ENCODE results near the gene JRKL. TPM values are rescaled to one million over a fixed set of nuclear protein-coding genes. Genes with fewer than 3 reads are reported as not detected.
A peak's percentile ranks its signal among the peaks of the same experiment; 100 is the strongest.
"Not testable (repeated sequence)": the region's sequence is repeated elsewhere in the genome, so short reads cannot be mapped to it uniquely, and the experiment has no call there.

Gene JRKL
- total and polyA plus RNA-seq, 2 of the 8 experiments (the other 6 are each of a cell fraction or from before 2014, with no cell fraction given), result 1.4 to 4.9 TPM

DNA sequence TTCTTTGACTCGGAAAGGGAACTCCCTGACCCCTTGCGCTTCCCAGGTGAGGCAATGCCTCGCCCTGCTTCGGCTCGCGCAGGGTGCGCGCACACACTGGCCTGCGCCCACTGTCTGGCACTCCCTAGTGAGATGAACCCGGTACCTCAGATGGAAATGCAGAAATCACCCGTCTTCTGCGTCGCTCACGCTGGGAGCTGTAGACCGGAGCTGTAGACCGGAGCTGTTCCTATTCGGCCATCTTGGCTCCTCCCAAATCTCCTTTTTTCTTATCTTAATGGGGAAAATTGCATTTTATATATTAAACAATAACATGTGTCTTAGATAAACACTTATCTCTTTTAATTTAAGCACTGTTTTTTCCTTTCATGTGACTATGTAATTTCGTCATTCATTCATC, 21.6 kb downstream of the JRKL start:
- H3K4me1 ChIP-seq (replicated peaks in 1 of 4; ENCODE audit: control insufficient read depth in 3 of 4, insufficient read depth in 4 of 4, low read length in 3 of 4); H3K4ac ChIP-seq (replicated peaks; ENCODE audit: insufficient read length, low read depth, low read length); H3K56ac ChIP-seq (replicated peaks; ENCODE audit: insufficient read length, low read depth, low read length); CTCF ChIA-PET (ENCODE audit: partially characterized antibody); H4K91ac ChIP-seq (replicated peaks; ENCODE audit: insufficient read length, low read length); H3K79me2 ChIP-seq (ENCODE audit: control insufficient read depth in 1 of 2, insufficient read depth in 2 of 2, low read length in 2 of 2); H3K23me2 ChIP-seq (ENCODE audit: low read depth, low read length); H2BK12ac ChIP-seq (ENCODE audit: low read depth, low read length); H3K27me3 ChIP-seq (replicated peaks in 1 of 4; ENCODE audit: control insufficient read depth in 3 of 4, extremely low read depth in 1 of 4, insufficient read depth in 3 of 4, low read length in 3 of 4); H3K18ac ChIP-seq (ENCODE audit: extremely low read depth, low read length); H3K36me3 ChIP-seq (ENCODE audit: control insufficient read depth in 2 of 4, insufficient read depth in 4 of 4, low read length in 3 of 4); H3K9me3 ChIP-seq (ENCODE audit: insufficient read depth in 2 of 2, low read depth in 1 of 2, low read length in 1 of 2); H4K8ac ChIP-seq (ENCODE audit: extremely low read depth, insufficient read depth, low read length); H2AK5ac ChIP-seq (ENCODE audit: low read depth, low read length); H3K14ac ChIP-seq (ENCODE audit: insufficient read length); H2BK20ac ChIP-seq (ENCODE audit: low read length); H2BK120ac ChIP-seq (replicated peaks; ENCODE audit: low read depth, low read length); H3K23ac ChIP-seq (ENCODE audit: insufficient read length); H3K27ac ChIP-seq (ENCODE audit: low read depth, low read length); FAIRE-seq; H2AFZ ChIP-seq (ENCODE audit: low read length); DNase-seq (ENCODE audit: low read depth in 1 of 2, low spot score in 2 of 2); H4K5ac ChIP-seq (ENCODE audit: insufficient read length, low read depth, low read length); H4K20me1 ChIP-seq (replicated peaks in 1 of 2; ENCODE audit: control insufficient read depth in 1 of 2, insufficient read depth in 2 of 2, low read length in 2 of 2); H2BK15ac ChIP-seq (ENCODE audit: low read length); H3K79me1 ChIP-seq (ENCODE audit: low read depth, low read length): not testable (repeated sequence)
- POLR2A ChIA-PET (ENCODE audit: partially characterized antibody), result interaction anchor here (0.6 kb wide), 1 partner anchor 22 kb away, joined by 3 read pairs; the partner anchor contains the start of genes CCDC82 and JRKL
- Histone ChIP-seq H2BK5ac (ENCODE audit: low read depth, low read length) (0 out of 2 replicates have a peak overlapping the region, but pooled peaks have one; percentile 66), H3K4me2 (ENCODE audit: insufficient read depth in 1 of 2, low read depth in 2 of 2, low read length in 2 of 2) (peak overlapping the region; percentile 46 to 68), H3K4me3 (ENCODE audit: extremely low read depth in 1 of 4, insufficient read depth in 2 of 4, low read depth in 3 of 4, low read length in 4 of 4) (peak overlapping the region; percentile 38 to 56 (median 53)), H3K9ac (replicated peaks in 1 of 4; ENCODE audit: extremely low read depth in 1 of 4, low read depth in 3 of 4, low read length in 3 of 4) (peak overlapping the region in 2 of 4 experiments; percentile 51 to 71; a peak in 3 of 7 replicates)
- TF ChIP-seq YY1 (IDR thresholded peaks at IDR 0.05; ENCODE audit: low read depth, low read length), result peak; percentile 61; the same call in 1 of the 2 replicates
- 43 to 100% methylated on average over 1 to 8 of the region's 18 CpGs for WGBS, 2 experiments (ENCODE audit: extremely low coverage in 1 of 2, insufficient coverage in 1 of 2, insufficient read length in 1 of 2, insufficient replicate concordance in 2 of 2, low coverage in 1 of 2, low lambda C conversion rate in 2 of 2, missing lambda C conversion rate in 1 of 2)
